GM12891 (cell line): Measurements from ENCODE around the gene SCAF11.

Experiments
- POLR2A ChIP-seq: IDR thresholded peaks from 2 replicates; pipeline ENCODE4 v1.6.1; 2011; ENCODE audit warnings: low read depth, low read length, control low read depth
- POLR2AphosphoS5 ChIP-seq: IDR thresholded peaks from 2 replicates; pipeline ENCODE4 v1.6.1; 2011; ENCODE audit warnings: low read depth, low read length, control low read depth
- POU2F2 ChIP-seq: IDR thresholded peaks from 2 replicates; pipeline ENCODE4 v1.6.1; 2011; ENCODE audit warnings: low read depth, mild to moderate bottlenecking, control low read depth, low read length, moderate library complexity
- SPI1 ChIP-seq: IDR thresholded peaks from 2 replicates; pipeline ENCODE4 v1.6.1; 2011; ENCODE audit warnings: low read depth, low read length, control low read depth
- TAF1 ChIP-seq: IDR thresholded peaks from 2 replicates; pipeline ENCODE4 v1.6.1; 2011; ENCODE audit warnings: low read depth, low read length, control low read depth

DNA sequence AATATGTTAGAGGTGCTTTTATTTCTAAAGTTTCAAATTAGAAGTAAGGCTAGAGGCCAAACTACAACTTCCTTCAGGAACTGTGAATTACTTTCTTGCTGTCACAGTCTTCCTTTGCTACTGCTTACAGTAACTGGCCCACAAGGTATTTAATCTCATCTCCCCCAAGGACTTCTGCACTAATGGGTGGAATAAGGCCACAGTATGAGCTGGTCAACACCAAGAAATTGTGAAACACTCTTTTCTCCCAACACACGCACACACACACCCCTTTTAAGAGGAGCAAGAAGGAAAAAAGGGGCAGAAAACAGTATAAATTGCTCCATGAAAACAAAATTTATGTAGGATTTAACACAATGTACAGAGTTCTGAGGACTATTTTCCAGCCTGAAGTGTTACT is 45.6 kb downstream of the SCAF11 start:
- no peak for TF ChIP-seq POLR2A
- TF ChIP-seq POLR2AphosphoS5 = no peak
- TF ChIP-seq SPI1 = no peak
- TF ChIP-seq TAF1 = no peak
- no peak for TF ChIP-seq POU2F2
